ENCODE results near the gene XPNPEP1.
A peak's percentile ranks its signal among the peaks of the same experiment; 100 is the strongest.

Gene XPNPEP1

GRCh38 chr10:109947111-109947920 lies 24.0 kb upstream of the XPNPEP1 start:
- no peak for DNase-seq (ENCODE audit: low read depth)

GRCh38 chr10:109946680-109947079 lies 23.4 kb upstream of the XPNPEP1 start:
- DNase-seq (ENCODE audit: low read depth): no peak

GRCh38 chr10:109945473-109946177 lies 22.3 kb upstream of the XPNPEP1 start:
- DNase-seq (ENCODE audit: low read depth): no peak

GRCh38 chr10:109944613-109945012 lies 21.3 kb upstream of the XPNPEP1 start:
- no peak for DNase-seq (ENCODE audit: low read depth)

- no peak for DNase-seq (ENCODE audit: low read depth)
Measured at GRCh38 chr10:109941236-109941862, 18.0 kb upstream of the XPNPEP1 start.

- no peak for DNase-seq (ENCODE audit: low read depth)
Measured at GRCh38 chr10:109940553-109940952, 17.2 kb upstream of the XPNPEP1 start.

- no peak for DNase-seq (ENCODE audit: low read depth)
Measured at GRCh38 chr10:109940117-109940516, 16.8 kb upstream of the XPNPEP1 start.

GRCh38 chr10:109939315-109939961 lies 16.1 kb upstream of the XPNPEP1 start:
- no peak for DNase-seq (ENCODE audit: low read depth)

GRCh38 chr10:109937460-109938065 lies 14.3 kb upstream of the XPNPEP1 start:
- no peak for DNase-seq (ENCODE audit: low read depth)

GRCh38 chr10:109934958-109935793 lies 11.9 kb upstream of the XPNPEP1 start:
- DNase-seq (ENCODE audit: low read depth): no peak

- DNase-seq (ENCODE audit: low read depth): peak; percentile 42
Measured at GRCh38 chr10:109933984-109934565, 10.8 kb upstream of the XPNPEP1 start.

- no peak for DNase-seq (ENCODE audit: low read depth)
Measured at GRCh38 chr10:109932968-109933367, 9.7 kb upstream of the XPNPEP1 start.

GRCh38 chr10:109932391-109932790 lies 9.1 kb upstream of the XPNPEP1 start:
- peak; percentile 26 for DNase-seq (ENCODE audit: low read depth)

GRCh38 chr10:109931163-109931562 lies 7.9 kb upstream of the XPNPEP1 start:
- DNase-seq (ENCODE audit: low read depth): peak; percentile 96

- peak; percentile 86 for DNase-seq (ENCODE audit: low read depth)
Measured at GRCh38 chr10:109929501-109930219, 6.3 kb upstream of the XPNPEP1 start.

- DNase-seq (ENCODE audit: low read depth): peak; percentile 61
Measured at GRCh38 chr10:109928475-109928891, 5.2 kb upstream of the XPNPEP1 start.

GRCh38 chr10:109926825-109927224 lies 3.5 kb upstream of the XPNPEP1 start:
- no peak for DNase-seq (ENCODE audit: low read depth)

- DNase-seq (ENCODE audit: low read depth): peak; percentile 72
Measured at GRCh38 chr10:109926061-109926745, 2.9 kb upstream of the XPNPEP1 start.

- DNase-seq (ENCODE audit: low read depth): no peak
Measured at GRCh38 chr10:109924967-109925620, 1.8 kb upstream of the XPNPEP1 start.

All from fibroblast of gingiva (primary cell).